AG09309 (cell line): ENCODE measurements around the gene NAPG.
"Not testable (repeated sequence)": the region's sequence is repeated elsewhere in the genome, so short reads cannot be mapped to it uniquely, and the experiment has no call there.

Source experiments
- DNase-seq: peaks from one replicate; pipeline ENCODE4 v3.0.0-alpha.2; 2010; ENCODE audit warnings: low read depth
- H3K4me3 ChIP-seq: 2 replicates; pipeline ENCODE4 v1.5.1; 2011; ENCODE audit warnings: mild to moderate bottlenecking, low read depth, low read length, moderate library complexity; ENCODE audit not compliant: control insufficient read depth
- TF ChIP-seq, protein P1 (sequence below): IDR thresholded peaks from 2 replicates; pipeline ENCODE4 v1.5.1; 2011; ENCODE audit warnings: mild to moderate bottlenecking, low read depth, low read length, inconsistent platforms; ENCODE audit not compliant: insufficient read depth, control insufficient read depth; ENCODE audit errors: missing control alignments

NAPG gene

DNA sequence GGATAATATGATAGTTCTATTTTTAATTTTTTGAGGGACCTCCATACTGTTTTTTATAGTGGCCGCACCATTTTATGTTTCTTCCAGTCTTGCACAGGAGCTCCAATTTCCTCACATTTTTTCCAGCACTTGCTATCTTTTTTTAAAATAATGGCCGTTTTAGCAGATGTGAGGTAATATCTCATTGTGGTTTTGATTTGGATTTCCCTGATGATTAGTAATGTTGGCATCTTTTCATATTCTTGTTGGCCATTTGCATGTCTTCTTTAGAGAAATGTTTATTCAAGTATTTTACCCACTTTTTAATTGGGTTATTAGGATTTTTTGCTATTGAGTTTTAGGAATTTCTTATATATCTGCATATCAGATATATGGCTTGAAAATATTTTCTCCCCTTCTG is 29.9 kb upstream of the NAPG start:
- H3K4me3 ChIP-seq: no peak overlapping the region
- no peak for DNase-seq
- TF ChIP-seq, protein P1, sequence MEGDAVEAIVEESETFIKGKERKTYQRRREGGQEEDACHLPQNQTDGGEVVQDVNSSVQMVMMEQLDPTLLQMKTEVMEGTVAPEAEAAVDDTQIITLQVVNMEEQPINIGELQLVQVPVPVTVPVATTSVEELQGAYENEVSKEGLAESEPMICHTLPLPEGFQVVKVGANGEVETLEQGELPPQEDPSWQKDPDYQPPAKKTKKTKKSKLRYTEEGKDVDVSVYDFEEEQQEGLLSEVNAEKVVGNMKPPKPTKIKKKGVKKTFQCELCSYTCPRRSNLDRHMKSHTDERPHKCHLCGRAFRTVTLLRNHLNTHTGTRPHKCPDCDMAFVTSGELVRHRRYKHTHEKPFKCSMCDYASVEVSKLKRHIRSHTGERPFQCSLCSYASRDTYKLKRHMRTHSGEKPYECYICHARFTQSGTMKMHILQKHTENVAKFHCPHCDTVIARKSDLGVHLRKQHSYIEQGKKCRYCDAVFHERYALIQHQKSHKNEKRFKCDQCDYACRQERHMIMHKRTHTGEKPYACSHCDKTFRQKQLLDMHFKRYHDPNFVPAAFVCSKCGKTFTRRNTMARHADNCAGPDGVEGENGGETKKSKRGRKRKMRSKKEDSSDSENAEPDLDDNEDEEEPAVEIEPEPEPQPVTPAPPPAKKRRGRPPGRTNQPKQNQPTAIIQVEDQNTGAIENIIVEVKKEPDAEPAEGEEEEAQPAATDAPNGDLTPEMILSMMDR: no peak

DNA sequence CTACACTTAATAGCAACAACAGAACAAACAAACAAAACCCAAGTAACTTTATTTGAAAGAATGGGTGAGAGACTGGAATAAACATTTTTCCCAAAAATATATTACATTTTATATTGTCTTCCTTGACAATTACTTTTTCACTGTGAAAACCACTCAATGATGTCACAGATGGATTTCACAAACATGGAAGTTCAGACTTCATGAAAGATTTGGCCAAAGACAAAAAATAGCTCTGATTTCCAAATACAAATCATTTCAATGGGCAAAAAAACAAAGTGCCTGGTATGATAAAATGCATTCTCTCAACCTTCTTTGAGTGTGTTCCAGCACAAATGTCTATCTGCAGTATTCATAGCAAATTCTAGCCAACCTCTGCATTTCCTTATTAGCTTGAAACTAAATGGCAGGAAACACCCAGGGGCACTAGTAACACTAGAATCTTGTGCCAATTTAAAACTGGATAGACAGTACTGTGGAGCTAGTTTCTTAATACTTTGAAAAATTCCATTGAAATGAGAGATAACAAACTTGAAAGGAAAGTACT is 28.5 kb upstream of the NAPG start:
- no peak for DNase-seq

DNA sequence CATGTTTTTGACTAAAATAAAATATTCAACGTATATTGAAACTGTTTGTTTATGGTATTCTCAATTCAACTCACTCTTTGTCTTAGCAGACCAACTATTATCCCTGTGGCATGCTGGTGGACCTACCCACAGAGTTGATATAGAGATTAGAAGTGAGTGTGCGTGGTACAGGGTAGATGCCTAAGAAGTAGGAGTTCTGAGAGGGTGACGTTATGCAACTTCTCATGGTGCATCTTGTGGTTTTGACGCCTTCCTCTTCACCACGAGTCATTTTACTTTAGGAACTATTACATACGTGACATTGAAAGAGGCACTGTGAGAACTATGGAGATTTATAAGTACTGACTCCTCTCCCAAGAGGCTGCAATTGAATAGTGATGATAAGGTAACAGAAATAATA is 26.6 kb upstream of the NAPG start:
- DNase-seq: no peak
- TF ChIP-seq, protein P1: no peak
- H3K4me3 ChIP-seq: no peak overlapping the region

More for the DNA sequence above, 28.5 kb upstream of the NAPG start:
- TF ChIP-seq, protein P1: no peak
- H3K4me3 ChIP-seq: no peak overlapping the region

DNA sequence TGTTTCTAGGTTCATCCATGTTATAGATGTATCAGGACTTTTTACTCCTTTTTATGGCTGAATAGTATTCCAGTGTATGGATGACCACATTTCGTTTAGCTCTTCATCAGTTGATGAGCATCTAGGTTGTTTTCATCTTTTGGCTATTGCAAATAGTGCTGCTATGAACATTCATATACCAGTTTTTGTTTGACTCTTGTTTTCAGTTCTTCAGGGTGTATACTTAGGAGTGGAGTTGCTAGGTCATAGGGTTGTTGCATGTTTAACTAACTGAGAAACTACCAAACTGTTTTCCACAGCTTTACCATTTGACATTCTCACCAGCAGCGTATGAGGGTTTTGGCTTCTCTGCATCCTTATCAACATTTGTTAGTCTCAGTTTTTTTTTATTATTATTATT is 25.8 kb upstream of the NAPG start:
- no peak overlapping the region for H3K4me3 ChIP-seq
- TF ChIP-seq, protein P1: no peak
- DNase-seq: no peak

DNA sequence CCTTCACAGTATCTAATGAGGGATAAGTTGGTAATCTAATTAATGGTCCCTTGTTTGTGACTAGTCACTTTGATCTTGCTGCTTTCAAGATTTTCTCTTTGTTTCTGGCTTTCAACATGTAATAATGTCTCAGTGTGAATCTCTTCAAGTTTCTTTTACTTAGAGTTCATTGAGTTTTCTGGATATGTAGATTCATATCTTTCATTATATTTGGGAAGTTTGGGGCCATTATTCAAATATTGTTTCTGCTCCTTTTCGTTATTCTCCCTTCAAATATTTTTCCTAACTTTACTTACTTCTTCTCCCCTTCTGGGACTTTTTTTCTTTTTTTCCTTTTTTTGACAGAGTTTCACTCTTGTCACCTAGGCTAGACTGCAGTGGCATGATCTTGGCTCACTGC is 21.1 kb upstream of the NAPG start:
- DNase-seq: no peak
- TF ChIP-seq, protein P1: no peak
- no peak overlapping the region for H3K4me3 ChIP-seq

DNA sequence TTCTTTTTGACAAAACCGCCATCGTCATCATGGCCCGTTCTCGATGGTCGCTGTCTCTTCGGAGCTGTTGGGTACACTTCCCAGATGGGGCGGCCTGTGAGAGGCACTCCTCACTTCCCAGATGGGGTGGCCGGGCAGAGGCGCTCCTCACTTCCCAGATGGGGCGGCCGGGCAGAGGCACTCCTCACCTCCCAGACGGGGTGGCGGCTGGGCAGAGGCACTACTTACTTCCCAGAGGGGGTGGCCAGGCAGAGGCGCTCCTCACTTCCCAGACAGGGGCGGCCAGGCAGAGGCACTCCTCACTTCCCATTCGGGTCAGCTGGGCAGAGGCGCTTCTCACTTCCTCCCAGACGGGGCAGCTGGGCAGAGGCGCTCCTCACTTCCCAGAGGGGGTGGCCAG is 19.9 kb upstream of the NAPG start:
- DNase-seq, H3K4me3 ChIP-seq: not testable (repeated sequence)

DNA sequence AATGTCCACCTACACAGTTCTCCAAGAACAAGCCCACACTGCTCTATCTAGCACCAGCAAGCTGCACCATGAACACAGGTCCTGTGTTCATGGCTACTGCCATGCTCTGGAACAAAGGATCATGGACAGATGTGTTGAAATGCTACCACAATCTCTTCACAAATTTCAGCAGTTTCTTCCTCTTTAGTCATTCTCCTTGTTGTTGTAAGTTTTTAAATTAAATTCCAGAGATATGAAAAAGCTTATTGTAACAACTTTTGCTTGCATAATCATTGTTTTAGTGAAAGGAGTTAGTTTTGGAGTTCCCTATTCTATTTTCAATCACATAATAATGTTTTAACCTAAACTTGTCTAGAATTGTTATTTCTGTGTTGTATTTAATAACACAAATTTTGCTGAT is 17.2 kb upstream of the NAPG start:
- TF ChIP-seq, protein P1: no peak
- DNase-seq: no peak

DNA sequence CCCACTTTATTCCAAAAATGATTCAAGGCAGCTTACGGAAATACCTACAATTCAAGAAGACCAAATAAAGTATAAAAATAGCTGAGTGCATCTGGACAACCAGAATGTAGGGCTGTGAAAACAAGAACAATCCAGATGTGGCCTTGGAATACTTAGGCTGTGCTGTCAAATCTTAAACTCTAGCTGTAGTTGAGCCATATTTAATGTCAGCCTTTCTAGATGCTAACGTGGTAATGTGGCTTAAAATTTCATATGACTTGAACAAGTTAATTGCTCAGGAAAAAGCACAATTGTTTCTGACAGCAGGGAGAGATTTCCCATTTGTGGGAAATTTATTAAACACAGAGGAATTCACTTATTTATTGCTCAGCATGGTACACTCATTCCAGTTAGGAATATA is 14.6 kb upstream of the NAPG start:
- TF ChIP-seq, protein P1: no peak
- no peak for DNase-seq
- H3K4me3 ChIP-seq: no peak overlapping the region

More for the DNA sequence above, 17.2 kb upstream of the NAPG start:
- H3K4me3 ChIP-seq: no peak overlapping the region
